ENCODE measurements around the gene HECW1. TPM values are rescaled to one million over a fixed set of nuclear protein-coding genes. Genes with fewer than 3 reads are reported as not detected.

The HECW1 gene
- total RNA-seq, 1 donor, result 2.9 TPM

DNA sequence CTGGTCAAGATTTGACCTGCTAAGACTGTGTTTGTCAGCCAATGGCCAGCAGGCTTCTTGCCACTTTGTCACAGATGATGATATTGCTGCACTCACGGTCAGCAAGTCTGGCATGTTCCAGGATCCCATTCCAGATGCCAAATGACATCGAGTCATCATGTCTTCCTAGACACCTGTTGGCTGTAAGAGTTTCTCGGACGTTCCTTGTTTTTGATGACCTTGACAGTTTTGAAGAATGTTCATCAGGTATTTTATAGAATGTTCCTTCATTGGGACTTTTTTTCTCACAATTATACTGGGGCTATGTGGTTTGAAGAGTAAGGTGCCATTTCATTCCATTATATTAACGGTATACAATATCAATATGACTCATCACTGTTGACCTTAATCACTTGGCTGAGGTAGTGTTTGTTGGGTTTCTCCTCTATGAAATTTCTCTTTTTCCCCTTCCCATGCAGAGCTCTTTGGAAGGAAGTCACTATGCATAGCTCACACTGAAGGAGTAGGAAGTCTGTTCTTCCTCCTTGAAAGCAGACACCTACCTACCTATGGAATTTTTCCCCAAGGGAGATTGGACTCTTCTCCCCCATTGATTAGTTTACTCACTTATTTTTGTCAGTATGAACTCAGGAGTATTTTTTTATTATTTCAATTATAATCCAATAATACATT, 31.6 kb downstream of the HECW1 start:
- TF ChIP-seq CTCF (IDR thresholded peaks at IDR 0.05; ENCODE audit: extremely low read depth, low read depth, low read length), result no peak
- H3K79me2 ChIP-seq (ENCODE audit: insufficient read depth, low read length), result no peaks in the 10 kb centered on the region
- H3K4me3 ChIP-seq (ENCODE audit: insufficient read depth, low read length), result no peak overlapping the region
- no peak for DNase-seq (ENCODE audit: insufficient read length, low spot score, missing footprints)
- no peaks in the 10 kb centered on the region for H4K20me1 ChIP-seq (ENCODE audit: insufficient read depth, low read length)
- H3K4me2 ChIP-seq (ENCODE audit: insufficient read depth, low read length), result no peak overlapping the region
- no peak overlapping the region for H3K27ac ChIP-seq (ENCODE audit: low read depth, low read length)
- no peaks in the 10 kb centered on the region for H3K36me3 ChIP-seq (ENCODE audit: insufficient read depth, low read length)
- no peak overlapping the region for H2AFZ ChIP-seq (ENCODE audit: low read length)
- no peaks in the 10 kb centered on the region for H3K4me1 ChIP-seq (ENCODE audit: insufficient read depth, low read length)
- no peaks in the 10 kb centered on the region for H3K9me3 ChIP-seq (ENCODE audit: low read depth, low read length)
- H3K27me3 ChIP-seq (ENCODE audit: insufficient read depth, low read length), result peaks cover 10% of the 10 kb centered on the region

- Histone ChIP-seq H3K4me3 (ENCODE audit: insufficient read depth, low read length) (no peak overlapping the region), H3K79me2 (ENCODE audit: insufficient read depth, low read length) (no peaks in the 10 kb centered on the region), H3K36me3 (ENCODE audit: insufficient read depth, low read length) (no peaks in the 10 kb centered on the region), H4K20me1 (ENCODE audit: insufficient read depth, low read length) (no peaks in the 10 kb centered on the region), H3K9me3 (ENCODE audit: low read depth, low read length) (no peaks in the 10 kb centered on the region), H3K4me2 (ENCODE audit: insufficient read depth, low read length) (no peak overlapping the region), H3K4me1 (ENCODE audit: insufficient read depth, low read length) (no peaks in the 10 kb centered on the region), H3K27ac (ENCODE audit: low read depth, low read length) (no peak overlapping the region), H3K27me3 (ENCODE audit: insufficient read depth, low read length) (peaks cover 10% of the 10 kb centered on the region), H2AFZ (ENCODE audit: low read length) (no peak overlapping the region)
- no peak for DNase-seq (ENCODE audit: insufficient read length, low spot score, missing footprints)
- TF ChIP-seq CTCF (IDR thresholded peaks at IDR 0.05; ENCODE audit: extremely low read depth, low read depth, low read length), result no peak
Measured at GRCh38 chr7:43148161-43148731, 35.8 kb downstream of the HECW1 start.

DNA sequence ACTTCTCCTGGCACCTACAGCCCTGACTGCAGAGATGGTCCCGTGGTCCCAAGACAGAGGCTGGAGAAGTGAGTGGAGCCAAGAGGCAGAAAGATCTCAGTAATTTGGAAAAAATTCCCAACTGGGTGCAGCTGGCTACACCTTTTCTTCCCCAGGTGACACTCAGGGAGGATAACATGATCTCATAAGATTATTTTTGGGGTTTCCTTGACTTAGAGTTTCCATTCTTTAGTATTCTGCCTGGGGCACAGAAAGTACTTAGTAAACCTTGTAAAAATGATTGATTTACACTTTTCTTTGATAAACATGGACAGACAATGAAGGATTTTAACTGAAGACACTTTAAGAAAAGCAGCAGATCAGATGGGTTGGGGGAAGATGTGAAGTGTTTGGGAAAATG, 38.6 kb downstream of the HECW1 start:
- Histone ChIP-seq H2AFZ (ENCODE audit: low read length) (no peak overlapping the region), H3K36me3 (ENCODE audit: insufficient read depth, low read length) (no peaks in the 10 kb centered on the region), H3K4me2 (ENCODE audit: insufficient read depth, low read length) (no peak overlapping the region), H3K9me3 (ENCODE audit: low read depth, low read length) (no peaks in the 10 kb centered on the region), H3K4me1 (ENCODE audit: insufficient read depth, low read length) (no peaks in the 10 kb centered on the region), H3K27me3 (ENCODE audit: insufficient read depth, low read length) (peaks cover 15% of the 10 kb centered on the region), H3K27ac (ENCODE audit: low read depth, low read length) (no peak overlapping the region), H3K4me3 (ENCODE audit: insufficient read depth, low read length) (no peak overlapping the region), H4K20me1 (ENCODE audit: insufficient read depth, low read length) (no peaks in the 10 kb centered on the region), H3K79me2 (ENCODE audit: insufficient read depth, low read length) (no peaks in the 10 kb centered on the region)
- no peak for TF ChIP-seq CTCF (IDR thresholded peaks at IDR 0.05; ENCODE audit: extremely low read depth, low read depth, low read length)
- no peak for DNase-seq (ENCODE audit: insufficient read length, low spot score, missing footprints)

DNA sequence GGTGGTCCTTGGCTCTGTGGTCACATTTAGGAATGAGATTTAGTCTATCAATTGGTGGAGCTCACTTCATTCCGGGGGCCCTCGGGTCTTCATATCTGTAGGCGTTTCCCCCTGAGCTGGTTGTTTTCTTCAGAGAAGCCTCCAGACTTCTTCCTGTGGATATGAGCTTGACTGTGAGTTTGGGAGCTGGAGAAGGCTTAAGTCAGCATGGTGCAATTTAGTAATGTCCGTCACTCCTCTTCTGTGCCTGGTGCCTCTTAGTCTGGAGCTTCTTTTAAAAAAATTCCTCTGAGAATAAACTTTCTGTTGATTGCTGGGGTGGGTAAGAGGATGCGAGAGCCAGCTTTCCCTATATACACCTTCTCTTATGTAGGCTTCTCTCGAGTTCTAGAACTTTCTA, 40.2 kb downstream of the HECW1 start:
- no peaks in the 10 kb centered on the region for H3K4me1 ChIP-seq (ENCODE audit: insufficient read depth, low read length)
- H3K4me3 ChIP-seq (ENCODE audit: insufficient read depth, low read length), result no peak overlapping the region
- H4K20me1 ChIP-seq (ENCODE audit: insufficient read depth, low read length), result no peaks in the 10 kb centered on the region
- H3K4me2 ChIP-seq (ENCODE audit: insufficient read depth, low read length), result no peak overlapping the region
- H3K27me3 ChIP-seq (ENCODE audit: insufficient read depth, low read length), result peaks cover 9% of the 10 kb centered on the region
- no peaks in the 10 kb centered on the region for H3K9me3 ChIP-seq (ENCODE audit: low read depth, low read length)
- DNase-seq (ENCODE audit: insufficient read length, low spot score, missing footprints), result no peak
- no peaks in the 10 kb centered on the region for H3K79me2 ChIP-seq (ENCODE audit: insufficient read depth, low read length)
- no peak overlapping the region for H2AFZ ChIP-seq (ENCODE audit: low read length)
- H3K27ac ChIP-seq (ENCODE audit: low read depth, low read length), result no peak overlapping the region
- H3K36me3 ChIP-seq (ENCODE audit: insufficient read depth, low read length), result no peaks in the 10 kb centered on the region
- no peak for TF ChIP-seq CTCF (IDR thresholded peaks at IDR 0.05; ENCODE audit: extremely low read depth, low read depth, low read length)
